IPS DF 6.9 (cell line): Measurements from ENCODE around the gene MAN2B1.
"Not testable (repeated sequence)": the region's sequence is repeated elsewhere in the genome, so short reads cannot be mapped to it uniquely, and the experiment has no call there.

ENCODE experiments used
- DNase-seq: peaks from one replicate; pipeline ENCODE4 v3.0.0-alpha.2; 2013; ENCODE audit warnings: low read depth, low spot score
- H3K27ac ChIP-seq: one replicate; pipeline ENCODE4 v1.5.1; 2013; ENCODE audit warnings: low read length, control low read depth
- H3K27me3 ChIP-seq: 2 replicates; pipeline ENCODE4 v1.6.1; 2013; ENCODE audit warnings: mild to moderate bottlenecking, low read length; ENCODE audit not compliant: control insufficient read depth, insufficient read depth
- H3K36me3 ChIP-seq: 2 replicates; pipeline ENCODE4 v1.6.1; 2013; ENCODE audit warnings: low read length; ENCODE audit not compliant: control insufficient read depth, insufficient read depth
- H3K4me1 ChIP-seq: 2 replicates; pipeline ENCODE4 v1.6.1; 2013; ENCODE audit warnings: low read length; ENCODE audit not compliant: control insufficient read depth, insufficient read depth
- H3K4me3 ChIP-seq: 2 replicates; pipeline ENCODE4 v1.5.1; 2013; ENCODE audit warnings: mild to moderate bottlenecking, low read length
- H3K9me3 ChIP-seq: 2 replicates; pipeline ENCODE4 v1.6.1; 2013; ENCODE audit warnings: low read length, inconsistent platforms; ENCODE audit not compliant: control insufficient read depth, insufficient read depth
- WGBS: extraction: QIAGEN DNeasy Blood & Tissue Kit; methylation state at CpG from one replicate; pipeline ENCODE4 v1.1.7; 2013; ENCODE audit warnings: mixed read lengths, missing lambda C conversion rate; ENCODE audit not compliant: insufficient read length, insufficient coverage; 5-methylcytosine and 5-hydroxymethylcytosine counted together

MAN2B1 gene

GRCh38 chr19:12623361-12624031 is 43.0 kb downstream of the MAN2B1 start:
- H3K27ac ChIP-seq = no peak overlapping the region
- peaks cover 24% of the 10 kb centered on the region; the same call in 1 of the 2 replicates for H3K36me3 ChIP-seq
- no peak for DNase-seq
- no peaks in the 10 kb centered on the region for H3K4me1 ChIP-seq
- no peak overlapping the region for H3K4me3 ChIP-seq
- peaks cover 8% of the 10 kb centered on the region for H3K9me3 ChIP-seq
- no CpG with 5 or more reads among the region's 4 CpGs for WGBS
- H3K27me3 ChIP-seq = no peaks in the 10 kb centered on the region

- no CpG with 5 or more reads among the region's 26 CpGs for WGBS
- H3K4me1 ChIP-seq, H3K36me3 ChIP-seq, DNase-seq, H3K9me3 ChIP-seq, H3K27ac ChIP-seq, H3K27me3 ChIP-seq, H3K4me3 ChIP-seq: not testable (repeated sequence)
These were observed 45.1 kb downstream of the MAN2B1 start for GRCh38 chr19:12621253-12622024.

- no peaks in the 10 kb centered on the region for H3K27me3 ChIP-seq
- H3K9me3 ChIP-seq = no peaks in the 10 kb centered on the region
- H3K4me3 ChIP-seq = no peak overlapping the region
- H3K4me1 ChIP-seq = no peaks in the 10 kb centered on the region
- no peak overlapping the region for H3K27ac ChIP-seq
- no peaks in the 10 kb centered on the region; the same call in 1 of the 2 replicates for H3K36me3 ChIP-seq
- no peak for DNase-seq
- WGBS = no CpG with 5 or more reads among the region's 4 CpGs
These were observed 48.9 kb downstream of the MAN2B1 start for GRCh38 chr19:12617646-12618045.

GRCh38 chr19:12611361-12611699 is 55.2 kb downstream of the MAN2B1 start:
- no peaks in the 10 kb centered on the region for H3K27me3 ChIP-seq
- H3K36me3 ChIP-seq = no peaks in the 10 kb centered on the region; the same call in 1 of the 2 replicates
- DNase-seq = peak; percentile 33
- peak overlapping the region; percentile 68 for H3K4me3 ChIP-seq
- no CpG with 5 or more reads among the region's 10 CpGs for WGBS
- H3K27ac ChIP-seq = no peak overlapping the region
- H3K9me3 ChIP-seq = no peaks in the 10 kb centered on the region
- no peaks in the 10 kb centered on the region for H3K4me1 ChIP-seq

- no peaks in the 10 kb centered on the region; the same call in 1 of the 2 replicates for H3K36me3 ChIP-seq
- no CpG with 5 or more reads among the region's 61 CpGs for WGBS
- H3K4me3 ChIP-seq = peak within 1 kb of the TSS; percentile 68
- H3K9me3 ChIP-seq = no peaks in the 10 kb centered on the region
- H3K27ac ChIP-seq = no peak within 1 kb of the TSS
- DNase-seq = peak; percentile 97
- H3K4me1 ChIP-seq = no peaks in the 10 kb centered on the region
- H3K27me3 ChIP-seq = no peaks in the 10 kb centered on the region
These were observed 55.8 kb downstream of the MAN2B1 start, which contains the start of the genes ZNF490 and ZNF791 for GRCh38 chr19:12610540-12611360. ZNF490 (minus strand) TSS chr19:12610813; CDS start chr19:12610680, 133 bp downstream. ZNF791 (plus strand) TSS chr19:12610920; CDS start chr19:12611080, 160 bp downstream.

- H3K36me3 ChIP-seq = no peaks in the 10 kb centered on the region
- H3K27me3 ChIP-seq = no peaks in the 10 kb centered on the region
- no CpG with 5 or more reads among the region's 3 CpGs for whole genome bisulfite sequencing
- no peak overlapping the region for H3K4me3 ChIP-seq
- DNase-seq = no peak
- no peaks in the 10 kb centered on the region for H3K4me1 ChIP-seq
- no peak overlapping the region for H3K27ac ChIP-seq
- no peaks in the 10 kb centered on the region for H3K9me3 ChIP-seq
These were observed 58.9 kb downstream of the MAN2B1 start for GRCh38 chr19:12607631-12608030.

GRCh38 chr19:12606796-12607195 is 59.7 kb downstream of the MAN2B1 start:
- H3K4me3 ChIP-seq = no peak overlapping the region
- H3K9me3 ChIP-seq = no peaks in the 10 kb centered on the region
- H3K27ac ChIP-seq = no peak overlapping the region
- no peaks in the 10 kb centered on the region for H3K4me1 ChIP-seq
- no CpG with 5 or more reads among the region's 1 CpG for WGBS
- H3K36me3 ChIP-seq = no peaks in the 10 kb centered on the region
- no peak for DNase-seq
- H3K27me3 ChIP-seq = no peaks in the 10 kb centered on the region

GRCh38 chr19:12603714-12604113 is 62.8 kb downstream of the MAN2B1 start:
- Histone ChIP-seq H3K36me3 (no peaks in the 10 kb centered on the region), H3K27ac (no peak overlapping the region), H3K4me1 (no peaks in the 10 kb centered on the region), H3K4me3 (no peak overlapping the region), H3K27me3 (no peaks in the 10 kb centered on the region), H3K9me3 (no peaks in the 10 kb centered on the region)
- DNase-seq = no peak
- WGBS = no CpG with 5 or more reads among the region's 1 CpG

- Histone ChIP-seq H3K36me3 (no peaks in the 10 kb centered on the region), H3K27me3 (no peaks in the 10 kb centered on the region), H3K27ac (no peak overlapping the region), H3K9me3 (no peaks in the 10 kb centered on the region), H3K4me3 (no peak overlapping the region), H3K4me1 (no peaks in the 10 kb centered on the region)
- no CpG with 5 or more reads among the region's 11 CpGs for WGBS
- no peak for DNase-seq
These were observed 68.9 kb downstream of the MAN2B1 start for GRCh38 chr19:12597594-12597993.

- no peaks in the 10 kb centered on the region for H3K4me1 ChIP-seq
- H3K36me3 ChIP-seq = no peaks in the 10 kb centered on the region
- DNase-seq = no peak
- WGBS = no CpG with 5 or more reads among the region's 38 CpGs
- no peaks in the 10 kb centered on the region for H3K9me3 ChIP-seq
- no peaks in the 10 kb centered on the region for H3K27me3 ChIP-seq
- no peak overlapping the region for H3K4me3 ChIP-seq
- no peak overlapping the region for H3K27ac ChIP-seq
These were observed 69.5 kb downstream of the MAN2B1 start for GRCh38 chr19:12596927-12597548.
